A549 (cell line): ENCODE results near the gene LYZL2. TPM values are rescaled to one million over a fixed set of nuclear protein-coding genes. Genes with fewer than 3 reads are reported as not detected.
"Not testable (repeated sequence)": the region's sequence is repeated elsewhere in the genome, so short reads cannot be mapped to it uniquely, and the experiment has no call there.

ENCODE experiments used
- ATAC-seq, 2 experiments: fragments of 200-7000 bp in 1 of 2; fragments of >200 bp in 1 of 2; cut with Nextera tagmentation in 1 of 2; cut with Tn5 transposase in 1 of 2; 3 replicates each; pipeline versions ENCODE4 v1.8.0 to v1.9.1; 2018 to 2020; ENCODE audit warnings: mild to moderate bottlenecking in 1 of 2, moderate library complexity in 1 of 2
- CTCF ChIA-PET: fragments of 300-600 bp; sonication (Branson Sonifier 250); formaldehyde crosslinking; extraction: SDS; loops from one replicate; lab custom pipeline; 2021; ENCODE audit warnings: antibody characterized with exemption, inconsistent platforms; lab: Yijun Ruan, JAX
- POLR2A ChIA-PET: fragments of 350-600 bp; formaldehyde crosslinking; extraction: SDS; loops from one replicate; lab custom pipeline; 2021; ENCODE audit warnings: antibody characterized with exemption, inconsistent platforms; lab: Yijun Ruan, JAX
- DNase-seq, 2 experiments: peaks; one replicate each; pipeline versions ENCODE4 v3.0.0 to v3.0.0-alpha.2; 2011 to 2016; ENCODE audit warnings: low read depth in 1 of 2, low spot score in 1 of 2
- FAIRE-seq: peaks from 2 replicates; lab custom pipeline; 2011; peaks lifted over from hg19 to GRCh38; lab: Jason Lieb, UNC
- H3K27ac ChIP-seq, 2 experiments: fragments of >200 bp; sonication (Bioruptor Twin); formaldehyde crosslinking; 3 replicates each; pipeline ENCODE4 v1.5.1; 2016 to 2017
- H3K4me1 ChIP-seq: fragments of >200 bp; sonication (Bioruptor Twin); formaldehyde crosslinking; 3 replicates; pipeline ENCODE4 v1.6.1; 2016
- H3K4me2 ChIP-seq: fragments of >200 bp; sonication (Bioruptor Twin); formaldehyde crosslinking; 3 replicates; pipeline ENCODE4 v1.6.1; 2016
- H3K4me3 ChIP-seq: fragments of >200 bp; sonication (Bioruptor Twin); formaldehyde crosslinking; 3 replicates; pipeline ENCODE4 v1.5.1; 2016
- H3K9me3 ChIP-seq: fragments of >200 bp; sonication (Bioruptor Twin); formaldehyde crosslinking; 3 replicates; pipeline ENCODE4 v1.6.1; 2016
- BHLHE40 ChIP-seq: IDR thresholded peaks from 2 replicates; pipeline ENCODE4 v1.6.1; 2012; ENCODE audit warnings: low read depth, low read length, inconsistent platforms
- CBX2 ChIP-seq: fragments of 200-600 bp; sonication (generic); IDR thresholded peaks from 2 replicates; pipeline ENCODE4 v1.6.1; 2016; ENCODE audit warnings: low read depth, mild to moderate bottlenecking, borderline replicate concordance
- CBX8 ChIP-seq: fragments of 200-600 bp; sonication (generic); IDR thresholded peaks from 2 replicates; pipeline ENCODE4 v1.6.1; 2016
- CHD2 ChIP-seq: fragments of 150-350 bp; IDR thresholded peaks from 2 replicates; pipeline ENCODE4 v1.6.1; 2014; ENCODE audit warnings: low read length; ENCODE audit not compliant: partially characterized antibody
- EP300 ChIP-seq, 2 experiments: fragments of >200 bp; sonication (Bioruptor Twin); formaldehyde crosslinking; IDR thresholded peaks; 2 replicates in 1 of 2; 3 replicates in 1 of 2; pipeline ENCODE4 v1.6.1; 2016 to 2017
- HOXB13 ChIP-seq: fragments of 250-450 bp; sonication (Bioruptor Pico); IDR thresholded peaks from 2 replicates; pipeline ENCODE4 v1.5.0; 2020; ENCODE audit warnings: low read depth, mild to moderate bottlenecking, moderate library complexity
- JUN ChIP-seq, 2 experiments: fragments of >200 bp; sonication (Bioruptor Twin); formaldehyde crosslinking; IDR thresholded peaks; 2 replicates in 1 of 2; 3 replicates in 1 of 2; pipeline ENCODE4 v1.6.1; 2016 to 2017
- MYC ChIP-seq: IDR thresholded peaks from 2 replicates; pipeline ENCODE4 v1.6.1; 2012; ENCODE audit warnings: mild to moderate bottlenecking, inconsistent platforms, low read length, improper control_type of control experiment, borderline replicate concordance
- NFE2L2 ChIP-seq: fragments of 150-350 bp; conservative IDR thresholded peaks from 2 replicates; pipeline ENCODE4 v1.6.1; 2014; ENCODE audit warnings: low read length
- POLR2A ChIP-seq: IDR thresholded peaks from 2 replicates; pipeline ENCODE4 v1.6.1; 2012; ENCODE audit warnings: mild to moderate bottlenecking, low read length
- POLR2AphosphoS2 ChIP-seq: conservative IDR thresholded peaks from 2 replicates; pipeline ENCODE4 v1.6.1; 2012; ENCODE audit warnings: low read length, improper control_type of control experiment, inconsistent platforms
- RARB ChIP-seq: fragments of 250-450 bp; sonication (Bioruptor Pico); IDR thresholded peaks from 2 replicates; pipeline ENCODE4 v1.8.0; 2021; ENCODE audit warnings: mild to moderate bottlenecking, moderate library complexity
- RFX5 ChIP-seq: fragments of 450-650 bp; IDR thresholded peaks from 2 replicates; pipeline ENCODE4 v1.7.1; 2014; ENCODE audit warnings: antibody characterized with exemption, mild to moderate bottlenecking, moderate library complexity
- RNF2 ChIP-seq: fragments of 200-600 bp; sonication (generic); IDR thresholded peaks from 2 replicates; pipeline ENCODE4 v1.6.1; 2016; ENCODE audit warnings: low read depth, mild to moderate bottlenecking, antibody characterized with exemption, moderate library complexity, borderline replicate concordance
- SREBF2 ChIP-seq: fragments of 450-650 bp; IDR thresholded peaks from 2 replicates; pipeline ENCODE4 v1.6.1; 2014; ENCODE audit warnings: mild to moderate bottlenecking, moderate library complexity
- TFCP2L1 ChIP-seq: fragments of 250-450 bp; sonication (Bioruptor Pico); IDR thresholded peaks from 2 replicates; pipeline ENCODE4 v1.5.0; 2021; ENCODE audit warnings: mild to moderate bottlenecking
- TP53 ChIP-seq: fragments of 250-450 bp; sonication (Bioruptor Pico); IDR thresholded peaks from 2 replicates; pipeline ENCODE4 v1.5.0; 2021; ENCODE audit warnings: mild to moderate bottlenecking, moderate library complexity
- ZNF302 ChIP-seq: fragments of 250-450 bp; sonication (Bioruptor Pico); IDR thresholded peaks from 2 replicates; pipeline ENCODE4 v1.9.0; 2021; ENCODE audit warnings: inconsistent platforms, mild to moderate bottlenecking, moderate library complexity
- ZSCAN20 ChIP-seq: fragments of 250-450 bp; sonication (Bioruptor Pico); IDR thresholded peaks from 2 replicates; pipeline ENCODE4 v1.8.0; 2022; ENCODE audit warnings: mild to moderate bottlenecking, moderate library complexity
- WGBS: methylation state at CpG from one replicate; pipeline ENCODE4 v1.1.6; 2017; ENCODE audit errors: missing lambda C conversion rate; 5-methylcytosine and 5-hydroxymethylcytosine counted together
- polyA plus RNA-seq, 4 experiments: library from polyadenylated mRNA; depleted of rRNA in 3 of 4; stranded (reverse); fragments of >200 nt; fragmentation: RNase III in 1 of 4; extraction: RNeasy Plus Mini Kit Qiagen cat#74134 plus additional on column Dnase treatment in 1 of 4; gene quantifications; 2 replicates in 3 of 4; 3 replicates in 1 of 4; pipeline ENCODE4 v1.2.3, GENCODE V29; 2011 to 2017
- TF ChIP-seq, protein P1 (sequence below): fragments of >200 bp; sonication (Bioruptor Twin); formaldehyde crosslinking; IDR thresholded peaks from 3 replicates; pipeline ENCODE4 v1.6.1; 2016
- TF ChIP-seq, protein P2 (sequence below): fragments of >200 bp; sonication (Bioruptor Twin); formaldehyde crosslinking; IDR thresholded peaks from 2 replicates; pipeline ENCODE4 v1.6.1; 2016
- TF ChIP-seq, protein P3 (sequence below): IDR thresholded peaks from 2 replicates; pipeline ENCODE4 v1.6.1; 2012
- TF ChIP-seq, protein P4 (sequence below): IDR thresholded peaks from 2 replicates; pipeline ENCODE4 v1.6.1; 2012
- TF ChIP-seq, protein P5 (sequence below): fragments of 250-450 bp; sonication (Bioruptor Pico); IDR thresholded peaks from 2 replicates; pipeline ENCODE4 v1.5.0; 2020; ENCODE audit warnings: low read depth, mild to moderate bottlenecking, moderate library complexity

The LYZL2 gene
- polyA plus RNA-seq, 2 of the 4 experiments (the other 2 are of a cell fraction): not detected

DNA sequence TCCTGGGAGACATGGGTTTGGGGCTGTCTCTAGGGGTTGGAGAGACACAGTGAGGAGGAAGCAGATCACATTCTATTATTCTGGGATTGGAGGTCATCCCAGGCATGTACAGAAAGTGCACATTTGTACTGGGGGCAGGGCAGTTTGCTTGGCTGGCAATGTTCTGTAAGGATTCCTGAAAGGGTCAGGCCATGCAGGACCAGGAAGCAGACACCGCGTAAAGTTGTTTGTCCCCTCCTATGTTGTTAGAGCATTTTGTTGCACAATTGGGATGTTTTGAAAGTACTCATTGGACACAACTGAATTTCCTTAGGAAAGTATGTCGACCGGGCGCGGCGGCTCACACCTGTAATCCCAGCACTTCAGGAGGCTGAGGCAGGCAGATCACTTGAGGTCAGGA is 12.5 kb downstream of the LYZL2 start:
- POLR2A ChIA-PET: no interaction called here
- H3K9me3 ChIP-seq: no peaks in the 10 kb centered on the region
- no peak overlapping the region for H3K4me3 ChIP-seq
- DNase-seq (peak in 1 of 2 experiments; percentile 66), ATAC-seq (peak in 1 of 2 experiments; percentile 77; a peak in 3 of 6 replicates), FAIRE-seq (no peak)
- WGBS: 80% methylated on average over 7 of the region's 7 CpGs
- no peak for TF ChIP-seq NFE2L2
- no peak for TF ChIP-seq RARB (CRISPR knock-in tag)
- no peak for TF ChIP-seq RFX5
- TF ChIP-seq TP53 (CRISPR knock-in tag): no peak
- TF ChIP-seq JUN (IDR thresholded peaks at IDR 0.05): no peak
- TF ChIP-seq TFCP2L1: no peak
- no peak for TF ChIP-seq BHLHE40
- TF ChIP-seq POLR2A: no peak
- CTCF ChIA-PET: interaction anchor here (1.0 kb wide), 1 partner anchor 23 kb away, joined by 4 read pairs; no protein-coding TSS in a partner anchor
- no peak overlapping the region for H3K27ac ChIP-seq
- no peak overlapping the region for H3K4me2 ChIP-seq
- peaks cover 5% of the 10 kb centered on the region for H3K4me1 ChIP-seq

DNA sequence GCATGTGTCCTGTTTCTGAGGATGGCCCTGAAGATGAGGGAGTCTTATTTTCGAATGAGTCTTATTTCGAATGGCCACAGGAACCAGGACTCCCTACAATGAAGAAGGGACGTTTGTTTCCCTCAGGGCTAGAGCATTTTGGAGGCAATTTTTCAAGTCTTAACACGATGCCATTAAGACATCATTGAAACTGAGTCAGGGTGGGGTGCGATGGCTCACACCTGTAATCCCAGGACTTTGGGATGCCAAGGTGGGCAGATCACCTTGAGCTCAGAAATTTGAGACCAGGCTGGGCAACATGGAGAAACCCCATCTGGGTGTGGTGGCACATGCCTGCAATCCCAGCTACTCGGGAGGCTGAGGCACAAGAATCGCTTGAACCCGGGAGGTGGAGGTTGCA is 18.5 kb downstream of the LYZL2 start:
- DNase-seq, ATAC-seq, POLR2A ChIA-PET, H3K4me2 ChIP-seq, FAIRE-seq, H3K4me3 ChIP-seq: not testable (repeated sequence)
- 0 out of 3 replicates have a peak, but pooled peaks cover 10% of the 10 kb centered on the region for H3K9me3 ChIP-seq
- H3K4me1 ChIP-seq: peaks cover 24% of the 10 kb centered on the region
- 72% methylated on average over 8 of the region's 8 CpGs for WGBS
- CTCF ChIA-PET: interaction anchor here (1.9 kb wide), 1 partner anchor 29 kb away, joined by 8 read pairs; no protein-coding TSS in a partner anchor
- H3K27ac ChIP-seq: peak overlapping the region; percentile 13 to 63; a peak in 4 of 6 replicates

DNA sequence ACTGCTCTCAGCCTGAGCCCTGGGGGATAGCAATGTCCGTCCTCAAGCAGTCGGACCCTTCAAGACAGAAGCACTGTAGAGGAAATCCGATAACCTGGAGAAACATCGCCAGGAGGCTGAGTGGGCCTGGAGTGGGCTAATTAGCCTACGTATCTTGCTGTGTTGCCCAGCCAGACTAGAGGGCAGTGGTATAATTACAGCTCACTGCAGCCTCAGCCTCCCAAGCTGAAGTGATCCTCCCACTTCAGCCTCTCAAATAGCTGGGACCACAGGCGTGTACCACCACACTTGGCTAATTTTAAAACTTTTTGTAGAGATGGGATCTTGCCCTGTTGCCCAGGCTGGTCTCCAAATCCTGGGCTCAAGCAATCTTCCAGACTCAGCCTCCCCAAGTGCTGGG is 21.7 kb downstream of the LYZL2 start:
- 80% methylated on average over 6 of the region's 6 CpGs for WGBS
- FAIRE-seq (no peak), ATAC-seq (no peak), DNase-seq (no peak)
- Histone ChIP-seq H3K4me3 (no peak overlapping the region), H3K4me2 (no peak overlapping the region), H3K4me1 (peaks cover 40% of the 10 kb centered on the region), H3K9me3 (0 out of 3 replicates have a peak, but pooled peaks cover 10% of the 10 kb centered on the region), H3K27ac (peak overlapping the region; percentile 37 to 86; a peak in 5 of 6 replicates)
- POLR2A ChIA-PET: no interaction called here
- TF ChIP-seq, protein P1, sequence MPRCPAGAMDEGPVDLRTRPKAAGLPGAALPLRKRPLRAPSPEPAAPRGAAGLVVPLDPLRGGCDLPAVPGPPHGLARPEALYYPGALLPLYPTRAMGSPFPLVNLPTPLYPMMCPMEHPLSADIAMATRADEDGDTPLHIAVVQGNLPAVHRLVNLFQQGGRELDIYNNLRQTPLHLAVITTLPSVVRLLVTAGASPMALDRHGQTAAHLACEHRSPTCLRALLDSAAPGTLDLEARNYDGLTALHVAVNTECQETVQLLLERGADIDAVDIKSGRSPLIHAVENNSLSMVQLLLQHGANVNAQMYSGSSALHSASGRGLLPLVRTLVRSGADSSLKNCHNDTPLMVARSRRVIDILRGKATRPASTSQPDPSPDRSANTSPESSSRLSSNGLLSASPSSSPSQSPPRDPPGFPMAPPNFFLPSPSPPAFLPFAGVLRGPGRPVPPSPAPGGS: no peak
- TF ChIP-seq EP300 (IDR thresholded peaks at IDR 0.05) (no peak), POLR2AphosphoS2 (no peak), ZNF302 (CRISPR knock-in tag) (no peak), CBX2 (no peak), CBX8 (no peak), SREBF2 (no peak), RNF2 (no peak), HOXB13 (CRISPR knock-in tag) (no peak), ZSCAN20 (CRISPR knock-in tag) (no peak), CHD2 (no peak), NFE2L2 (no peak), RARB (CRISPR knock-in tag) (no peak), MYC (no peak)
- TF ChIP-seq, protein P2, sequence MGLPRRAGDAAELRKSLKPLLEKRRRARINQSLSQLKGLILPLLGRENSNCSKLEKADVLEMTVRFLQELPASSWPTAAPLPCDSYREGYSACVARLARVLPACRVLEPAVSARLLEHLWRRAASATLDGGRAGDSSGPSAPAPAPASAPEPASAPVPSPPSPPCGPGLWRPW: no peak
- TF ChIP-seq, protein P3, sequence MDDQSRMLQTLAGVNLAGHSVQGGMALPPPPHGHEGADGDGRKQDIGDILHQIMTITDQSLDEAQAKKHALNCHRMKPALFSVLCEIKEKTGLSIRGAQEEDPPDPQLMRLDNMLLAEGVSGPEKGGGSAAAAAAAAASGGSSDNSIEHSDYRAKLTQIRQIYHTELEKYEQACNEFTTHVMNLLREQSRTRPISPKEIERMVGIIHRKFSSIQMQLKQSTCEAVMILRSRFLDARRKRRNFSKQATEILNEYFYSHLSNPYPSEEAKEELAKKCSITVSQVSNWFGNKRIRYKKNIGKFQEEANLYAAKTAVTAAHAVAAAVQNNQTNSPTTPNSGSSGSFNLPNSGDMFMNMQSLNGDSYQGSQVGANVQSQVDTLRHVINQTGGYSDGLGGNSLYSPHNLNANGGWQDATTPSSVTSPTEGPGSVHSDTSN: no peak
- TF ChIP-seq, protein P4, sequence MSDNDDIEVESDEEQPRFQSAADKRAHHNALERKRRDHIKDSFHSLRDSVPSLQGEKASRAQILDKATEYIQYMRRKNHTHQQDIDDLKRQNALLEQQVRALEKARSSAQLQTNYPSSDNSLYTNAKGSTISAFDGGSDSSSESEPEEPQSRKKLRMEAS: no peak
- TF ChIP-seq, protein P5, sequence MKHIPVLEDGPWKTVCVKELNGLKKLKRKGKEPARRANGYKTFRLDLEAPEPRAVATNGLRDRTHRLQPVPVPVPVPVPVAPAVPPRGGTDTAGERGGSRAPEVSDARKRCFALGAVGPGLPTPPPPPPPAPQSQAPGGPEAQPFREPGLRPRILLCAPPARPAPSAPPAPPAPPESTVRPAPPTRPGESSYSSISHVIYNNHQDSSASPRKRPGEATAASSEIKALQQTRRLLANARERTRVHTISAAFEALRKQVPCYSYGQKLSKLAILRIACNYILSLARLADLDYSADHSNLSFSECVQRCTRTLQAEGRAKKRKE (CRISPR knock-in tag): no peak
- CTCF ChIA-PET: interaction anchor here (0.9 to 8.2 kb wide), 7 partner anchors 15 to 216 kb away, joined by 3 to 58 read pairs (median 4); no protein-coding TSS in a partner anchor
